TTC549 (cell line): ENCODE measurements around the gene HSP90AB1.

ENCODE experiments used
- FAIRE-seq: peaks from 2 replicates; lab custom pipeline; 2012; peaks lifted over from hg19 to GRCh38; lab: Jason Lieb, UNC

HSP90AB1 gene

DNA sequence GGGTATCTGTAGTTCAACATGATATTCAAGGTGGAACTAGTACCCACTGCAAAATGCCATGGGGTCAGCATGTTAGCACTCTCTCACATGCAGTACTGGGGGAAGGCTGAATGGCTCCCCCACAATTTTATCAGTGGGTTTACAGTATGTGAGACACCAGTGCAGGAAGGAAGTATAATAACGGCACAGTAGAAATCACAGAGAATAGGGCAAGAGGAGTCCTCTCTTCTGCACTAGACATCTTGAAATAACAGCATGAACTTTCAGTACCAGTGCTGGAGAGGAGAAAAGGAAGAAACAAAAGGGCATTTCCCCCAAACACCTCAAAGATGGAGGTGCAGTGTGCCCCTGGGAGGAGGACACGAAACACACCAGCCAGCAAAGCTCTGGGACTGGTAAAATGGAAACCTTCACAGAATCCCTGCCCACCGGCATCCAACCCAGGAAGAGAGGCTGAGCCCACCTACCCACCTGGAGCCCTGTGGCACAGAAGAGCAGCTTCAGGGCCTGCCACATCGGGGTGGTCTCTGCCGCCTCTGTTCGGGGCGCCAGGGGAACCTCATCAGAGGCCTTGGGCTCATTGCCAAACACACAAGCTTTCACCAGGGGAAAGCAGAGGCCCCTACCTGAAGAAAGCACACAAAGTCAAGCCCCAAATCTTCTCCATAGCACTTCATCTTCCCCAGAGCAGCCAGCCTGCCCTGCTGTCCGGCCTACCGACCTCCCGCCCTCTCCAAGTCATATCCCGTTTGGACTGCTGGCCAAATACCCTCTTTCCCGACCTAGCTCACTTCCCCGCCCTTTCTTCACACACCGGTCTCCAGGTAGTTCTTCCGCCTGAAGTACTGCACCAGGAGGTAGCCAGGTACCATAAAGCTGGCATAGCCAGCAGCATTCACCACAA is 9.2 kb downstream of the HSP90AB1 start:
- no peak for FAIRE-seq

DNA sequence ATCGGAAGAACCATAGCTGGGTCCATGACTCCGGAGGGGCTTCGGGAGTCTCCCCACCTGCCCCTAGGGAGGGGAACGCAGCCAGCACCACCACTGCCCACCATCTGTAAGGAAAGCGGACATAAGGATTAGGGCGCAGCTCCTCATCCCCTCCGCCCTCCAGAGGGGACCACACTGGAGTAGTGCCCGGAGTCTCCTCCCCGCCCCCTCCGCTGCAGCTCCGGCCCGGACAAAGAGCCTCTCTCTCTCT is 9.8 kb downstream of the HSP90AB1 start:
- FAIRE-seq, result no peak

DNA sequence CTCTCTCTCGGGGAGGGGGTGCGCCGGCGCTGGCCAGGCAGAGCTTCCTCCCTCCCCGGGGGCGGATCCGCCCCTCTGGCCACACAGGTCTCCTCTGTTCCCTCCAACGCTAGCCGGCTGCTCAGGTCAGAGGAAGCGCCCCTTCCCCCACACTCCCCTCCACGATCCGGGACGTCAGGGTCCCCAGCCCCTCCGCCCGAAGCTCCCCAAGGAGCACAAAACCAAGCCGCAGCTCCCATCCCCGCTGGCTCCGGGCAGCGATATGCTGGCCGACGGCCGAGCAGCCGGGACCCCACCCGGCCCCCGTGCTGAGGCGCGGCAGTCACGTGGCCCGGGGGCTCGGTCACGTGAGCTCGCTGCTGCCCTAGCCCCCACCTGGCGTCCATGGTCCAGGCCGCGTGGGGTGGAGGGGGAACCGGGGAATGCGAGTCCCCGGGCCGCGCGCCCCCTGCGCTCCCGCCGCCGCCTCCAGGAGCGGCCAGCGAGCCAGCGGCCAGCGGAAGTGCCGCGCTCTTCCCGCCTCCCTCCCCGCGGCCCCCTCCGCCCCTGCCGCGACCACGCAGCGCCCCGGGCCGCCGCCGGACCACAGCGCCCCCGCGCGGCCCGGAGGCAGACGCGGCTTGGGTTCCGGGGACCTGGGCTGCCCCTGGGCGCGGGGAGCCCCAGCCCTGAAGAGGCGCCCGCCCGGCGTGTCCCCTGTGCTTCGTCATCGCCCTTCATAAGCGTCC is 10.3 kb downstream of the HSP90AB1 start, which contains the start of gene SLC35B2:
Gene SLC35B2 (minus strand): TSS at position 504 of the 728 bp plus-strand sequence. CDS start 118 bp downstream, at position 386.
- FAIRE-seq, result no peak

DNA sequence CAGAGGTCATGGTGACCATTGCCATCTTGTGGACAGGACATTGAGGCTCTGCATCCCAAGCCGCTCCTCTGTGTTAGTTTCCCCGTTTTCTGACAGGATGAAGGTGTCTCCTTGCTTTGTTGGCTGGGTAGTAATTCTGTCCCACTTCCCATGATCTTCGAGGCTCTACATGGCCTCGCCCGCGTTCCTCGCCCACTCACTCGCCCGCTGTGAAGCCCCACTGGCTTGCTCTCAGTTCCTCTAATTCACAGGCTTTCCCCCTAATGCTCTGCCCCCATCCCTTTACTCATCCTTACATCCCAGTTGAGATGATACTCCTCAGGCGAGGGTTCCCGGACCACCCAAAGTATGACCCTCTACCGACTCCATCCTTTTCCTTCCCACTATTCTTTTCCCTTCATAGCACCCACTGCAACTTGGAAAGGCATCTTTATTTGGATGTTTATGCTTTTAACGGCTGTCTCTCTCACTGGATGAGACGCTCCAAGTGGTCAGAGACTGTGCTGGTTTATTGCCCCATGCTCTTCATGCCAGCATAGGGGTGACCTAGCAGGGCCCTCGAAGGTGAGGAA is 10.9 kb downstream of the HSP90AB1 start:
- FAIRE-seq, result no peak

DNA sequence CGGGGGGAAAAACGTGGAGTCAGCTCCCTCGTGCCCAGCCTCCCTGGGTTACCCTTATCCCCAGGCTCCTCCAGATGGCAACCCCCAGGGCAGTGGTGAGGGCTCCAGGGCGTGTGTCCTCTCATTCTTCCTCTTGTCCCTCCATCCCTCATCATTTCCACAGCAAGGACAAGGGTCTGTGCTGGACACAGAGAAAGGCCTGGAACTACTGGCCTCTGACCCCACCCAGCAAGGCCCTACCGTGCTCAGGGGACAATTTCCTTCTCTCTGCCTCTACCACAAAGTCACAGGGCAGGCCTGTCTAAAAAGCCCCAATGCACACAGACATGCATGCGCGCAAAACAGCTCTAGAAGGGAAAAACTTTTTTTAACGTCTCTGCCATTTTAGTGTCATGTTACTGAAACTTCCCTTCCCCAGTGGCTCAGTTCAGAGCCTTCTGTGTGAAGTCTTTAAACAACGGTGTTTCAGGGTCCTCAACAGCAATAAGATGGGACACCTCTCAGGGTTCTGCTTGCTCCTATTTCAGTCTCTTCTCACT is 11.5 kb downstream of the HSP90AB1 start:
- no peak for FAIRE-seq

DNA sequence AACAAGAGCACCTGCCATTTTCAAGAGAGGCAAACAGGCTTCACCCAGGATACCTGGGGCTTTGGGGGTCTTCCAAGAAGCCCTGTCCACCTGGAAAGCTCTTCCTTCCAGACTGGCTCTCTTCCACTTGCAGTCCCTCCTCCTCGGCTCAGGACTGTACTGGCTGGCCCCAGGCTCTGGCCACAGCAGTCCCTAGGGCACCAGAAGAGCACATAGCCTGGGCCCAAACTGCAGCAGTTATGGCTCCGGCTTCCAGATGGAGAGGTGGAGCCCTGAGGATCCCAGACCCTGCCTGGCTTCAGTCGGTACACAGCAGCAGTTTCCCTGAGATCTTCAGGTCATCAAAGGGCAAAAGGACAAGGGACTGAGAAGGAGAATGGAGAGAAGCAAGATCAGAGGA is 12.0 kb downstream of the HSP90AB1 start:
- no peak for FAIRE-seq

DNA sequence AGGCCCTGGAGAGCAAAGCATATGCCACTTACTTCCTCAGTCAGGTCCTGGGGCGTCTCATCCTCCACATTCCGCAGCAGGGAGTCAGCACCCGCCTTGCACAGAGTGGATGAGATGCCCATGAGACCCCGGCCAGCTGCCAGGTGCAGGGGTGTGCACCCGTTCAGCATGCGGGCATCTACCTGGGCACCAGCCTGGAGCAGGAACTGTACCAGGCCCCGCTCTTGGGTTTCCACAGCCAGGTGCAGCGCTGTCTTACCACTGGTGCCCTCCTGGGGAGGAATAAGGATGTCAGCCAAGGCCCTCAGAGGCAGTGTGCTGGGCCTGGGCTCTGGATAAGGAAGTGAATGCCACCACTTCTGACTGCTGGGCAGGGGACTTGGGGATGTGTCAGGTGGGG is 13.1 kb downstream of the HSP90AB1 start:
- FAIRE-seq, result no peak

DNA sequence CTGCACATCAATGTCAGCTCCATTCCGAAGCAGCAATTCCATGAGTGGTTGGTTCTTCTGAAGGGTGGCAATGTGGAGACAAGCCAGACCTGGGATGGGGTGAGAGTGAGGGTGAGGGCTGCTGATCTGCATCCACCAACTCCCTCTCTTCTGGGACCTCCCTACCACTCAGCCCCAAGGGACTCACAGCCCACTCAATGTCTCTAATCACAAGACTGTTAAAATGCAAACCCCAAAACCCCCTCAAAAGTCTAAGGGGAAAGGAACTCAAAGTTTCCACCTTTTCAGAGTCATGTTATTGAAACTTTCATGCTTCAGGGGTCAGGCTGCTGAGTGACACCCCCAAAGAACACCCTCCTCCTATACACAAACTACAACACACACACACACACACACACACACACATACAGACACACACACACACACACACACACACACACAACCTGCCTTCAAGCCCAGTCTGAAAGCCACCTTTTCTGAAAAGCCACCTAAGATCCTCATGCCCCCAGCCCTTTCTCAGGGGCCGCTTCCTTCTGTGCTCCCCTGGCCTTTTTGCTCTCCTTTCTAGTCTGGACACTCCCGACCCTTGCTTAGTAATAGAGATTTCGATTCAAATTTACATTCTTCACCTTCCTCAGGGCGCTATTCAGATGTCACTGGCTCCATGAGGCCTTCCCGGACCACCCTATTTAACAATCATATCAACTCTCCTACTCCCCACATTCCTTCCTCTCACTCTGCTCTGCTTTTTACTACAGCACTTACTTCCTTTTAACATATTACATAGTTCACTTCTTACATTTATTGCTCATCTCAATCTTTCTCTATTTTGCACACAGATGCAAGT is 13.8 kb downstream of the HSP90AB1 start:
- FAIRE-seq, result no peak

DNA sequence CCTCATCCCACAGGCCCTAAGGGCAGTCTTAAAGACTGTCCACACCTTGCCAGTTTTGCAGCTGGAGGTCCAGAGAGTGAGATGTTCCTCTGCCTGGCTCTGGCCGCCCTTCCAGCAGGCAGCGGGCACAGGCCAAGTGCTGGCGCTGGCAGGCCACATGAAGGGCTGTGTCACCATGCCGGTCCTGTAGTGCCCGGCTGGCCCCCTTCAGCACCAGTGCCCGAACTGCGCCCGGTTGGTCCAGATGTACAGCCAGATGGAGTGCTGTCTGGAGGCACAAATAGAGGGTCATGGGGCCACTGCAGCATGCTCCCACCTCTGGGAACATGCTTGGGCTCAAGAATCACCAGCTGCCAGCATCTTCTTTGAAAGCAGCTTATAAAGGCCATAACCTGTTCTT is 14.7 kb downstream of the HSP90AB1 start:
- no peak for FAIRE-seq

DNA sequence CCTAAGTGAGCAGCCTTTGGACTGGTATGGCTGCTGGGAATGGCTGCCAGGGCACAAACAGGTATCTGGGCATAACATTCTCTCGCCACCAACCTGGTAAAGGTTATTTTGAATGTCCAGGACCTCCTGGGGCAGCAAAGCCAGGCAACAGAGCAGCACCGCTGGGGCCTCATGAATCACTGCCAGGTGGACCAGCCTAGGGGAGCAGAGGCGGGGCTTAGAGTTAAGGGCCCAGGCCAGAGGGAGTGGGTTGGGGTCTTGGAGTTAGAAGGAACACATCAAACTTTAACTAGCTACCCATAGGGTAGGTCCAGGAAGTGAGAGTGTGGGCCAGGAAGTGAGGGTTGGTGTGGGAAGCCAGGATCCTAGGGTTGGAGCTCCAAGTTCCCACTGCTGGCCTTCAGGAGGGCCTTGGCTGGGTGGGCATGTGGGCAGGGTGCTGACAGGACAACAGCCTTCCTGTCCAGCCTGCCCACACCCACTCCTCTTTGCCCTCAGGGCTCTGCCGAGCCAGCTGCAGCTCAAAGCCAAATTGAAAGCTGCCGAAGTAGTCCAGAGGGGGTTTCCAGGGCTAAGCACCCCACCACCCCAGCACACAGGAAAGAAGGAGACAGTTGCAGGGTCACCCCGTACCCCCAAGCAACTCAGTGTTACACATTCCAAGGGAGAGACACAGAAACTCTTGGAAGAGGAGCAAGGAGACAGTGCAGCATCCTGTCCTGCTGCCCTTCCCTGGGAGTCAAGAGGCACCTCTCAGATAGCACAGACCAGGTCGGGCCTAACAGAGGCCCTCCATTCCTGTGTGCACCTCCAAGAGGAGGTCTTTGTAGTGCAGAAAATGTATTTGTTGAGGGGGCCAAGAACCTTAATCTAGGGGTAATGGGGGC is 15.8 kb downstream of the HSP90AB1 start:
- FAIRE-seq, result no peak

DNA sequence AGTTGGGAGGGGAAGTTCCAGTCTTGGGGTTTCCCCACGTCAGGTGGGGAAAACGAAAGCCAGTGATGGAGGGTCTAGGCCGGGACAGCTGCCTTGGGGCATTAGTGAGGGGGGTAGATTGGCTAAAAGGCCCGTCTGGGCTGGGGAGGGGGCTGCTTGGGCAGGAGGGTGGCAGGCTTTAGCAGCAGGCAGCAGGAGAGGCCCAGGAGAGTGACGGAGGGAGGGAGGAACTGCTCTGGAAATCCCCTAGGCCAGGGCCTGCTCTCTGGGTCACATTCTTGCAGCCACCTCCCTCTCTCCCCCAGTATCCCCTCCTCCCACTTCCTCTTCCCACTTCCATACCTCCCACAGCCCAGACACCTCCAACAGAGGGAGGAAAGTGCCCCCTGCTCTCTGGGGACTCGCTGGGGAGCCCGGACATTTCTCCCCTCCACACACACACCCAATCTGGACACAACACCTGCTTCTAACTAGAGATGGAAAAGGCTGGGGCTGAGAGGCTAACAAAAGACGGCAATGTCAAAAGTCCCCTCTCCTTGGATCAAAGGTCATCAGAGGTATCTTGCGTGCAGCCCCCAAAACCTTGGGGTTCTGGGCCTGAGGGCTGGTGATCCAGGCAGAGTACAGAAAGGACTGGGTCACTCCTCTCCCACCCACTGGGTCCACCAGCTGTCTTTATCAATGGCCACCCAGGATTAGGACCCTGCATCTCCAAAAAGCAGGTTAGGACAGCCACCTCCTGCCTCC is 16.6 kb downstream of the HSP90AB1 start:
- FAIRE-seq, result no peak

DNA sequence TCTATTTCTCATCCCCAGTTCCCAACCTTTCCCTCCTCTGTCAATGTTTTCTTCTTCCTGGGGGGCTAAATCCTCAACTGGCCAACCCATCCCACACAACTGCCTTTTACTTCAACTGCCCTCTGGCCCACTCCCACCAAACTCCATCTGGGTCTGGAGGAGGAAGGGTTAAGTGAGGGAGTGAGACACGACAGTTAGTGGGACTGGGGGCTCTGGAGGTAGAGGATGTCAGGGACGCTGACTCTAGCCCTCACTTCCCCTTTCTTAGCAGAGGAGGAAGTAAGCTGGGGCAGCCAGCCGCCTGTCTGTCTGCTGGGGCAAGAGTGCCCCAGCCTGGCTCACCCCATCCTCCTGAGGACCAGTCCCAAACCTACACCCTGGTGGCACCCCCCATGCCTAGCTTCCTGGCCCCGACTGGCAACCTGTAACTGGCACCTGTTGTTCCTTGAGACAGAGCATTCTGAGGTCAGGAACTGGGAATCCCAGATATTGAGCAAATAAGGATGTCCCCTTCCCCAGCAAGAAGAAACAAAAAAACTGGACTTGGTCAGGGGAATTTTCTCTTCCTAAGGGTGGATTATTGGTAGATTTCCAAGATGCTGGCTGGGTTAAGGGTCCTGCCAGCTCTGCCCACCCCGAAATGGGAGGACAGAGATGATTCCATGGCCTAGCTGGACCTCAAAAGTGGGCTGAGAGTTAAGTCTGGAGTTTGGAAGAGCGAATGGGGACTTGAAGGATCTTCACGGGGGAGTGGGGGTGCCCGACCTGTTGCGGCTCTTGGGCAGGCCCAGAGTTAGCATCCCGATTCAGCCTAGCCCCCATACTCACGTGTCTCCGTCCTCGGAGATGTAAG is 17.5 kb downstream of the HSP90AB1 start:
- no peak for FAIRE-seq

DNA sequence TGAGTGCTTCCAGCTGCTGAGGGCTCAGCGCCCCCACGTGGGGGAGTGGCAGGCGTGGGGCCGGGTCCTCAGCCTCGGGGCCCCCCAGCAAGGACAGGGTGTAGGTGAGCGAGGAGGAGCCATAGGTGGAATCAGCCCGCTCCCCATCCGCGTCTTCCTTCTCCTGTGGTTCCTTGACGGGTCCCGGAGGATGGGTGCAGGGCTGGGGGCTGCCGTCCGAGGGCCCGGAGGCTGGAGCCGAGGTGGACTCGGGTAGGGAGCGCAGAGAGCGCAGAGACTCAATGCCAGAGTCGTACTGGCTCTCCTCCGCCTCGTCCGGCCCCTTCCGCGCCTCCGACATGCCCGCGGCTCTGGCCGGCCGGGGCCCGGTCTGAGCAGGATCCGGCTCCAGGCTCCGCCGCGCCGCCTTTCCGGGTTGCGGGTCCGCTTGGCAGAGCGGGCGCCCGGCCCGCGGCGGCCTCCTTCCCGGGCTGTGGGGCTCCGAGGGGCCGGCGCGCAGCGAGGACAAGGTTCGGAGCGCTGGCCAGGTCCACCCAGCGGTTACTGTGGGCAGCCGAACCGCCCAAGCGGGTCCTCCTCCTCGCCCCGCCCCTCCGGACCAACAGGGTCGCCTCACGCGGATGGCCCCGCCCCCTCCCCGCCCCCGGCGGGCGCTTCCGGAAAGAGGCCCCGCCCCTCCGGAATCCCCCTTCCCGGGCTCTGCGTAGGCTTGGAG is 18.3 kb downstream of the HSP90AB1 start, which contains the start of gene NFKBIE:
Gene NFKBIE (minus strand): TSS at position 545 of the 715 bp plus-strand sequence. CDS start 205 bp downstream, at position 340.
- no peak for FAIRE-seq

DNA sequence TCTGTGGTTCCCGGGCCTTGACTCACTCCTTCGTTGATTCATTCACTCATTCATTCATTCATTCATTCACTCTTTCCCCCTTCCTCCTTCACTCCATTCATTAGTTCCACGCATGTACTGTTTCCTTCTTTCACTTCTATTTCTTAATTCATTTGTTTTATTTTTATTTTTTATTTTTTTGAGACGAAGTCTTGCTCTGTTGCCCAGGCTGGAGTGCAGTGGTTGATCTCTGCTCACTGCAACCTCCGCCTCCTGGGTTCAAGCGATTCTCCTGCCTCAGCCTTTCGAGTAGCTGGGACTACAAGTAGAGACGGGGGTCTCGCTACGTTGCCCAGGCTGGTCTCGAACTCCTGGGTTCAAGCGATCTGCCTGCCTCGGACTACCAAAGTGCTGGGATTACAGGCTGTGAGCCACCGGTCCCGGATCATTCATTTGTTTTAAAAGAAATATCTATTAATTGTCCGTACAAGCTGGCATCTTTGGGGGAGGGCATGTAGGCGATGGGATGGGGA is 18.9 kb downstream of the HSP90AB1 start:
- FAIRE-seq, result no peak

DNA sequence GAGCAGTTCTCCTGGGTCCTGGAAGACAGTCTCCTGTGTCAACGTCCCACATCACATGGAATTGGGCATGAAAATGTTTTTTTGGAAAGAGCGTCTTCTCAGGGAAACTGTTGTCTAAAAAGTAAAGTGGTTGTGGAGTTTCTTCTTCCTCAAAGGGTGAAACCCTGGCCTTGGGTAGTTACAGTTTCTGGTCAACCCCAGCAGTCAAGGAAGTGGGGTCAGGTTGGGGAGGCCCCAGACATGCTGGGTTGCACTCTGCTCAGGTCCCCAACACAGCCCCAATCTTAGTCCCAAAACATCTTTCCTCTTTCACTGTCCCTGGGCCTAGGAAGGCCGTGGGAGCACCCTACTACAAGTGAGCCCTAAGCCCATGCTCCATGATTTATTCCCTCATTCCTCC is 19.4 kb downstream of the HSP90AB1 start:
- no peak for FAIRE-seq

DNA sequence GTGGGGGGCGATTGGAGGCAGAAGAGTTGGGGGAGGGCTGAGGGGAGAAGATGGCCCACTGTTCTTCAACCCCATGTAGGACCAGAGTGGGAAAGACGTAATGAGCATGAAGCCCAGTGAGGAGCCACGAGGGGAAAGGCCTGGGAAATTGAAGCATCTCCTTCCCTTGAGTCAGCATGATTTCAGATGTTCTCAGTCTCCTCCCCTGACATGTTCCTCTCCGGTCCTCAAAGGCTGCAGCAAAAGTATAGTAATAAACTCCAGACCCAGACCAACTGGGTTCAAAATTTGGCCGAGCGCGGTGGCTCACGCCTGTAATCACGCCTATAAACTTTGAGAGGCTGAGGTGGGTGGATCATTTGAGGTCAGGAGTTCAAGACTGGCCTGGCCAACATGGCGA is 20.4 kb downstream of the HSP90AB1 start:
- no peak for FAIRE-seq

DNA sequence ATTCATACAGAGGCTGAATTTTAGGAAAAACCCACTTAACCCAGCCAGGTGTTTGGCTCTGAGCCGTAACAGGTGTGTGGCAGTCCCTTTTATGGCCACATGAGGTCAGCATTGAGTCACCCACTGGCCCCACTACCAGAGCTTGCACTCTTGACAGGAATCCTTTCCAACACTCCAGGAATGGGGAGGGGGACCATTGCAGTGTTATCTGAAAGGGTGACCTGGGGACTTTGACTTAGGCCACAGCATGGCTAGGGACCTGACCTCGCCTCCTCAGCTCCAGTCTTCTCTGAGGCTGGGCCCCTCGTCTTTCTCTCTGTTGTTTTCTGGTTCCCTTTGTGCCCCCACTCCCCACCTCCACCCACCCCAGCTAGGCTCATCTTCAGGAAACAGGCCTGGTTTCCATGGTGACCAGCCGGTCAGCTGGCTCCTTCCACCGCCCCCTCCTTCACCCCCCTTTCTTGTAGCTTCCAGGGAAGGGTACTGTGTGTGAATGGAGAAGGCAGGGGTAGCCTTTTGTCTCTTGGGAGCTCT is 21.3 kb downstream of the HSP90AB1 start:
- FAIRE-seq, result no peak
